NCI-H2107 (cell line): Measurements from ENCODE around the gene LSMEM2.
"Not testable (repeated sequence)": the region's sequence is repeated elsewhere in the genome, so short reads cannot be mapped to it uniquely, and the experiment has no call there.

Experiments used
- DNase-seq: peaks from one replicate; lab custom pipeline; 2025; lab: John Stamatoyannopoulos, UW

Gene LSMEM2

DNA sequence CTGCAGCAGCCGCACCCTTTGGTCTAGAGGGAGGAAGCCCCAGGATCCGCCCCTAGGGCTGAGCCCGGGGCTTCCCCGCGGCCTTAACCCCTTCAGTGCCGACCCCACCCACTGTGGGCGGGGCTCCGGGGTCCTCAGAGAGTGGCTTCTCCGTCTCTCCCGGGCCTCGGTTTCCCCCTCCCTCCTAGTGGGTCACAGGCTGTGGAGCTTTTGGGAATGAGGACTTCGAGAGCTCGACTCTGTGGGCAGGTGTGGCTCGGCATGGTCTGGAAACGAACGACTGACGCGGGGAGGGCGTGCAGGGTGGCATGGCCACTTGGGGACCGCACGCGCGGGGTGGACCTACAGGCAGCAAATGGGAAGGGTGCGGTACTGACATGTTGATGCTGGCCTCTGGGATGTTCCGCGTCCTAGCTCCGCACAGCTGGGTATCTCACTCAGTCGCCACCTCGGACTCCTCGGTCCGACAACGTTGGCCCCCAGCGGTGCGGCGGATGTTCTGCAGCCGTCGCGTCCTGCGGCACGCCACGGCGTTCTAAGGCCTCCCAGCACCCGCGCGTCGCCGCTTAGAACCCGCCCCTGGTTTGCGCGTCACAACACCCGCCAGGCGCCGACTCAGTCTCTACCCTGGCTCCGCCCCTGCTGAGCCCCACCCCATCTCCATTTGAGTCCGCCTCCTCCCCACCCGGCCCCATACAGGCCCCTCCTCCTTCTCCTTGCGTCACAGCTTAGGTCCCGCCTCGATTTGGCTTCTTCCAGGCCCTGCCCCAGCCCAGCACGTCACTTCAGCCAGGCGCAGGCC, 20.1 kb downstream of the LSMEM2 start, which contains the start of the genes HYAL3 and NAA80:
TSS of gene HYAL3 (minus strand) at position 570 of the 802 bp plus-strand sequence. CDS start 3,803 bp downstream, outside the sequence.
TSS of gene NAA80 (minus strand) at position 570 of the 802 bp plus-strand sequence. CDS start 1,942 bp downstream, outside the sequence.
- DNase-seq, result peak; percentile 92

DNA sequence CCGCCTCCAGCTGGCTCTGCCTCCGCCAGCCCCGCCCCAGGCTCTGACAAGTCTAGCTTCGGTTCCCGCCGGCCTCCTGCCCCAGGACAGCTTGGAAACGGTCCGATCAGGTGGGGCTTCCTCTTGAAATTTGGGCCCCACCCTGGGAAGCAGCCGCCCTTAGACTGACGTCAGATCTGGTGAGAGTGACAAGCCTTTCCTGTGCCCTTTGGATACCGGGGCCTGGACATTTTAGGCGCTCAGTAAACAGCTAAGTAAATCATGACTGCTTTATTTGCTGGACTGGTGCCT, 20.7 kb downstream of the LSMEM2 start:
- DNase-seq, result no peak

GRCh38 chr3:50299929-50300680, 21.2 kb downstream of the LSMEM2 start:
- DNase-seq, result no peak

DNA sequence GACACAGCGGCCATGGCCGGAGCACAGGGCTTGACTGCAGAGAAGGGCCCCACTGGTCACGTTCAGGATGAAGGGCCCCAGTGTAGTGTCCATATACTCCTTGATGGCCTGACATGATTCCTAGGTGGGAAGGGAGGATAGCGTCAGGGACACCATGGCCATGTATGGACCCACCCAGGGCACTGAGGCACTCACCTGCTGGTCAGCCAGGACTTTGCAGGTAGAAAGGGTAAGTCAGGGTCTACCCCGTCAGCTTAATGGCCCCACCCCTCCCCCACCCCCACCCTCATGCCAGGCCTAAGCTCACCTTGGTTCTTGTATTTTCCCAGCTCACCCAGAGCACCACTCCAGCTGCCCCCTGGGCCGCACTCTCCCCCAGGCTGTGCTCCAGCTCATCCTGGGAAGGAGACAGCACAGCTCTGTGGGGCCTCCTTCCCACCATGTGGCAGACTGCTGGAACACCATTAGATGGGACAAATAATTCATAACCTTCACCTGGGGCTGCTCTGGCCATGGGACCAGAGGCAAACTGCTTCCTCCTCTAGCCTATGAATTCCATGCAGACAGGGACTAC, 21.9 kb downstream of the LSMEM2 start:
- DNase-seq, result no peak

DNA sequence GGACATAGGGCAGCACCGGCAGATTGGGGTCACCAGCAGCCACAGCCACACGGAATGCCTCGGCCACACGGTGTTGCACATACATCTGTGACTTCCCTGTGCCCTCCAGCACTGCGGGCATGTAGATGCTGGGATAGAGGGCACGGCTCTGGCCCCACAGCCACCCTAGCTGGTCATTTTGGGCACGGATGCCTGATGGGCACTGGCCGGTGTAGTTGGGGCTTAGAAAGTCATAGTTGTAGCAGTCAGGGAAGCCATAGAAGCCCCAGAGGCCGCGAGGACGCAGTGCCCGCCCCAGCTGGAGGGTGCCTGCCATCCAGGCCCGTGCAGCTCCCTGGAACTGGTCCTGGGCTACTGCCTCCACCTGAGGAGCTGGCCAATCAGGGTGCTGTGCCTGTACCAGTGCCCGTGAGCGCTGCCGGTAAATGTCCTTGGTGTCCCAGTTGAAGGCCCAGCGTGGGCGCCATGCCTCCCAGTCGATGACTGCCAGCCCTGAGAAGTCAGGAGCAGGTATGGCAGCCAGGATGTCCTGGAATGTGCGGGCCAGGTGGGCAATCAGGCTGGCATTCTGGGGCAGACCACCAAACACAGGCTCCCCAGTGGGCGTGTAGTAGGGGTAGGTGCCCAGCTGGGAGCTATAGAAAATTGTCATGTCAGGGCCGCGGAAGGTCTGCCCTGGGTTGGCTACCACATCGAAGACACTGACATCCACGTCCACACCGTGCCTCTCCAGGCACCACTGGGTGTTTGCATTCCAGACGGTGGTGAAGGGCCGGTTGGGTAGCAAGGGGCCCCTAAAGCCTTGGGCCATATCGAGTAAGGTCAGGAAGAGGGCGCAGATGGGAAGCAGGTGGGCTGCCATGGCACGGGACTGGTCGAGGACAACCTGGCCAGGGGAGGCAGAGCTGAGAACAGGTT, 23.5 kb downstream of the LSMEM2 start:
- DNase-seq, result no peak

DNA sequence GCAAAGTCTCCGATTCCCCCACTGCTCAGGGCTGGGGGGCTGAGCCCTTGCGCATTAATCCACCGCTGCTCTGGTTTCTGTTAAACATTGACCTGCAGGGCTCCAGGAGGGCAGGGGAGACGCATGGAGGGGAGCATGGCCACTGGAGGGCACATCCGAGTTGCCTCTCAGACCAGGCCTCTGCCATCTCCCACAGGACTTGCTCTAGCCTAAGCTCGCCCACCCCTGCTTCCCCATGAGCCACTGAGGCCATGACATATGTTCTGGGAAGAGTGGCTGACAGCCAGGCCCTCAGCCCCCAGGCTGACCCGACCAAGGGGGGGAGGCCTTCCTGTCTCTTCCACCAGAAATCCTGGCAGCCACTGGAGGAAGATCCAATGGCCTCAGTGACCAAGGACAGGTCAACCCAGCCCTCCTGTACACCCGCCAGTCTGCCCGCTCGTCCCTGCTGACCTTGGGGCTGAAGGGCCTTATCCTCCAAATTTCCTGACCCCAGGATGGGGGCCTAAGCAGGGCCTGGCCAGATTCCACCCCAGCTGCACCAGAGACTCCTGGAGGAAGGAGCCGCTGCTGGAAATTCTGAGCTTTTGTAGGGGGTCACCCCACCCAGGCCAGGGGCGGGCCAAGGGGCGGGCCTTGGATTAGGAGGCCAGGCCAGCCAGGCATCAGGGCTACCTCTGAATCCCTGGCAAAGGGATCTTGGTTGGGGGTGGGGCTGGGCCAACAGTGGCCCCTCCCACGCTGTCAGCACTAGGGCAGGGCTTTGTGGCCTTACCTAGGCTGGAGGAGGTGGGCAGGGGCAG, 24.3 kb downstream of the LSMEM2 start, which contains the start of gene HYAL1:
TSS of gene HYAL1 (minus strand) at position 562 of the 803 bp plus-strand sequence. CDS start 618 bp downstream, outside the sequence.
- DNase-seq, result no peak

- DNase-seq, result no peak
These were observed 25.7 kb downstream of the LSMEM2 start for GRCh38 chr3:50304601-50305000.

DNA sequence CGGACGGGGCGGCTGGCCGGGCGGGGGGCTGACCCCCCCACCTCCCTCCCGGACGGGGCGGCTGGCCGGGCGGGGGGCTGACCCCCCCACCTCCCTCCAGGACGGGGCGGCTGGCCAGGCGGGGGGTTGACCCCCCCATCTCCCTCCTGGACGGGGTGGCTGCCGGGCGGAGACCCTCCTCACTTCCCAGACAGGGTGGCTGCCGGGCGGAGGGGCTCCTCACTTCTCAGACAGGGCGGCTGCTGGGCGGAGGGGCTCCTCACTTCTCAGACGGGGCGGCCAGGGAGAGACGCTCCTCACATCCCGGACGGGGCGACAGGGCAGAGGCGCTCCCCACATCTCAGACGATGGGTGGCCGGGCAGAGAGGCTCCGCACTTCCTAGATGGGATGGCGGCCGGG, 33.2 kb downstream of the LSMEM2 start:
- DNase-seq, result not testable (repeated sequence)

DNA sequence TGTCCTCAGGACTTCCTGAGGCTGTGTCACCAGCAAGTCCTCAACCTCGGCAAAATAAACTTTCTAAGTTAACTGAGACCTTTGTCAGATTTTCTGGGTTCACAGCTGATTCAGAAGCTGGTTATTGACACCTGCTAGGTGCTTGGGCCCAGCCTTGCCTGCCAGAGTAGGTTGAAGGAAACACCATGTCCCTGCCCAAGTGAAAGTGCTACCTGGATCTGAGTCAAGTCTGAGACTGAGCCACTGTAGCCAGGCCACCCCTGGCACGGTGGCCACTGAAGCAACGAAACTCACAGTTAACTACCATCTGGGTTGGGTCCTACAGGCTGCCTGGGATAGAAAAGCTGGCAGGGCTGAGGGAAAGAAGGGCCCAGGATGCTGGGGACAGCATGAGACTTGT, 35.5 kb downstream of the LSMEM2 start:
- DNase-seq, result no peak

DNA sequence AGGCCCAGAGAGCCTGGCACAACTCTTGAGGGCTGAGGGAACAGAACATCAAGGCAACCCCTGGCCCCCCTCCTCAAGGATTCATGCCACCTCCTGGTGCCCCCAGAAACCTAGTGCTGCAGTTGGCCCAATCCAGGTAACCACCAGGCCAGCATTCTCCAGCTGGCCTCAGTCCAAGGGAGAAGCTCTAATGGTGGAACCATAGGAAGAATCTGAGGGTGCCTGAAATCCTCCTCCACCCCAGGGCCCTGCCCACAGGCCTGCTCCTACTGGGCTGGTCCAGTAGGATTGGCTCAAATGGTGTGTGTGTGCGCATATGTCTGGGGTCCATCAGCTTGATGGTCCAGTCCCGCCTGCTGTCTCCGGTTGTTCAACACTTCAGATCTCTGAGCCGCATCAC, 35.9 kb downstream of the LSMEM2 start:
- no peak for DNase-seq

DNA sequence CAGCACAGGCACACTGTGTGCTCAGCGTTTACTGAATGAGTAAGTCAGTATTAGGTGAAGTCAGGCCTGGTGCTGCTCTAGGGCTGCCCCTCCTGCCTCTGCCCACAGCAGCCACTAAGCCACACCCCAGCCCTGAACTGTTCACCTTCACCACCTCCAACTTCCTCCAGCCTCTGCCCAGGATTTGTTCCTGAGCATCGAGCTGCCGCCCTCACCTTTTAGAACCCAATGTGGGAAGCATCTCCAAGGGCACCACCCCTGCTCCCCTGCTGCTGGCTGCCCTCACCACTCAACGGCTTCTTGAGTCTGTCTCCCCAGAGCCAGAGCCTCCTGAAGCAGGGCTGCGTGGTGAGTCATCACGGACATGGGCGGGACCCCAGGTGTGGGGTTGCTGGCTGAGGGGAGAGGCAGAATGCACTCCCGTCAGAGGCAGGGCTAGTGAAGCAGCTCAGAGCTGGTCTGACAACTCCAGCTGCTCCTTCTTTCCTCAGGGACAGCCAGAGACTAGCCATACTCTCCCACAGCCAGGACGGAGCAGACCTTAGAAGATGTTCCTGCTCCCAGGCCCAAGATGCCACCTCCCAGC, 37.9 kb downstream of the LSMEM2 start:
- DNase-seq, result no peak

- DNase-seq, result no peak
These were observed 38.4 kb downstream of the LSMEM2 start for GRCh38 chr3:50317300-50317699.

DNA sequence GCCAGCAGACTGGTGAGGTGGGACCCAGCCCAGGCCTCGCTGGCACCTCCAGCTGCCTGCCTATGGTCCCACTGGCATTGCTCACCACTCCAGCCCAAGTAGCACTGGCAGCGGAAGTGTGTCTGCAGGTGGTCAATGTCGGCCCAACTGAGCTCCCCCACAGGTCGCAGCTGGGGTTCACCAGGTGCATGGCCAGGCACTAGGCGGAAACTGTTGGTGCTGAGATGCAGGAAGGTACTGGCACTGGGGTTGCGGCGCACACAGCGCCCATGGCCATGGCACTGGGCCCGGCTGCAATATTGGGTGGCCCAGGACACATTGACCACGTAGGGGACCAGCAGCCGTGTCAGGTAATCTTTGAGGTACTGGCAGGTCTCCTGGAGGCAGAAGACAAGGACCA, 39.3 kb downstream of the LSMEM2 start:
- no peak for DNase-seq

GRCh38 chr3:50318615-50319014, 39.7 kb downstream of the LSMEM2 start:
- DNase-seq, result no peak

DNA sequence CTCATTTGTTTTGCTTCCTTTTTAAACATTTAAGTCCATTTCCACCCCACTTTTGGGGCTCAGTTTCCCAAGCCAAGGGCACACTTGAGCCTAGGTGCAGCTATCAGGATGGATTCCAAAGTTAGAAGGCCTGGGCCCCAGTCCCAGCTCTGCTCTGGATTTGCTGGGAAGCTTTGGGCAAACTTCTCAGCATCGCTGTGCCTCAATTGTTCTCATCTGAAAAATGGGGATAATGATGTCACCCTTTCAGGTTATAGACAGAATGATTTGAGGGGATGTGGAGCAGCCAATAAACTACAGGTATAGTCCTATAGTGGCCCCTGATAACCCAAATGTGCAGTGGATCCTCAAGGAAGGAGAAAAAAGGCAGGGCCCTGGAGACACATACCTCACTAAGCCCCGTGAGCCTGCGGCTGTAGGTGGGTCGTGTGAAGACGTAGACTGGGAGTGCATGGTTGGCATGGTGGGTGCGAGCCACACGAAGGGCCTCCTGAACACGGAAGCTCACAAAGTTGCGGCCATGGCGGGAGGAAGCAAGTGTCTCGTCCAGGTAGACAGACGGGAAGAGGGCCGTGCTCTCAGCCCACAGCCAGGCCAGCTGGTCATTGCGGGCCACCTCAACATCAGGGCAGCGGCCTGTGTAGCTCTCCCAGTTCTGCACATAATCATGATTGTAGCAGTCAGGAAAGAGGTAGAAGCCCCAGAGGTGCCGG, 40.5 kb downstream of the LSMEM2 start:
- no peak for DNase-seq

DNA sequence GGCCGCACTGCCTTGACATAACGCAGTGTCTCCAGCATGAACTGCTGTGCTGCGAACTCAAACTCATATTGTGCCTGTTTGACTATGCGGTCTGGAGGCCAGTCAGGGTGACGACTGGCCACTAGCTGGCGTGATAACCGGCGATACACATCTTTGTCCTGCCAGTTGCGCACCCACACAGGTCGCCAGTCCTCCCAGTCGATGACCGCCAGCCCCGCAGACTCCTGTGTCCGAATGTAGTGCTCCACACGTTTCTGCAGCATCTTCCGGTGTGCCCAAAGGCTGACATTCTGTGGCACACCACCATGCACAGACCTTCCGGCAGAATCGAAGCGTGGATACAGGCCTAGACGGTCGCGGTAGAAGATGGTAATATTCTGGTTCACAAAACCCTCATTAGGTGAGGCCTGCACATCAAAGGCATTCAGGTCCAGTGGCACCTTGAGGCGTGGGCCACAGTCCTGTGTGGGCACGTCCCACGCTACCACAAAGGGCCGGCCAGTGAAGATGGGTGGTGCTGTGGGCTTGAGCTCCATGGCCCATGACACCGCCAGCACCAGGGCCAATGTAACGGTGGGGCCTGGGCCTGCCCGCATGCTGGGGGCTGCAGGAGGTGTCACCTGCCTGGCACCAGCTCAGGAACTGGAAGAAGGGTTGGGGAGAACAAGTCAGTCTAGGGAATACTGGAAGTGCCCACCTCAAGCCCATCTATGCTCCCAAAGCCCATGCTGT, 41.2 kb downstream of the LSMEM2 start:
- DNase-seq, result no peak

GRCh38 chr3:50320853-50321335, 42.0 kb downstream of the LSMEM2 start:
- DNase-seq, result no peak

- DNase-seq, result peak; percentile 51
These were observed 42.6 kb downstream of the LSMEM2 start for GRCh38 chr3:50321336-50322114.
